ENCODE data around the gene TBC1D22A.

DNA sequence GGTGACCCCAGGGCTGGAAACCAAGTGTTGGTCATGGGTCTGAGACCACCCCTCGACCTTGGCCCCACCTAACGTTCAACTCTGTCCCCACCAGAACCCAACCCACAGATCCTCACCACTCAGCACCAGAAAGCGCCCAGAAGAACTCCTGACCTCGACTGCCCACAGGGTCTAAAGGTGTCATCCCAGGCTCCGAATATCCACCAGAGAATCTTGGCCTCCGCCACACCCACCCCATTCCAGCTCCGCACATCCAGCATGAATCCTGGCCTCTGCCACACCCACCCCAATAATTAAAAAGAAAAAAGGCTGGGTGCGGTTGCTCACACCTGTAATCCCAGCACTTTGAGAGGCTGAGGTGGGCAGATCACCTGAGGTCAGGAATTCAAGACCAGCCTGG lies 25.7 kb upstream of the TBC1D22A start:
- TF ChIP-seq, protein P1, sequence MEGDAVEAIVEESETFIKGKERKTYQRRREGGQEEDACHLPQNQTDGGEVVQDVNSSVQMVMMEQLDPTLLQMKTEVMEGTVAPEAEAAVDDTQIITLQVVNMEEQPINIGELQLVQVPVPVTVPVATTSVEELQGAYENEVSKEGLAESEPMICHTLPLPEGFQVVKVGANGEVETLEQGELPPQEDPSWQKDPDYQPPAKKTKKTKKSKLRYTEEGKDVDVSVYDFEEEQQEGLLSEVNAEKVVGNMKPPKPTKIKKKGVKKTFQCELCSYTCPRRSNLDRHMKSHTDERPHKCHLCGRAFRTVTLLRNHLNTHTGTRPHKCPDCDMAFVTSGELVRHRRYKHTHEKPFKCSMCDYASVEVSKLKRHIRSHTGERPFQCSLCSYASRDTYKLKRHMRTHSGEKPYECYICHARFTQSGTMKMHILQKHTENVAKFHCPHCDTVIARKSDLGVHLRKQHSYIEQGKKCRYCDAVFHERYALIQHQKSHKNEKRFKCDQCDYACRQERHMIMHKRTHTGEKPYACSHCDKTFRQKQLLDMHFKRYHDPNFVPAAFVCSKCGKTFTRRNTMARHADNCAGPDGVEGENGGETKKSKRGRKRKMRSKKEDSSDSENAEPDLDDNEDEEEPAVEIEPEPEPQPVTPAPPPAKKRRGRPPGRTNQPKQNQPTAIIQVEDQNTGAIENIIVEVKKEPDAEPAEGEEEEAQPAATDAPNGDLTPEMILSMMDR (IDR thresholded peaks at IDR 0.05), result no peak
- no peak for TF ChIP-seq POLR2A (IDR thresholded peaks at IDR 0.05)
